ENCODE data around the gene PPCDC.
"Not testable (repeated sequence)": the region's sequence is repeated elsewhere in the genome, so short reads cannot be mapped to it uniquely, and the experiment has no call there.

DNA sequence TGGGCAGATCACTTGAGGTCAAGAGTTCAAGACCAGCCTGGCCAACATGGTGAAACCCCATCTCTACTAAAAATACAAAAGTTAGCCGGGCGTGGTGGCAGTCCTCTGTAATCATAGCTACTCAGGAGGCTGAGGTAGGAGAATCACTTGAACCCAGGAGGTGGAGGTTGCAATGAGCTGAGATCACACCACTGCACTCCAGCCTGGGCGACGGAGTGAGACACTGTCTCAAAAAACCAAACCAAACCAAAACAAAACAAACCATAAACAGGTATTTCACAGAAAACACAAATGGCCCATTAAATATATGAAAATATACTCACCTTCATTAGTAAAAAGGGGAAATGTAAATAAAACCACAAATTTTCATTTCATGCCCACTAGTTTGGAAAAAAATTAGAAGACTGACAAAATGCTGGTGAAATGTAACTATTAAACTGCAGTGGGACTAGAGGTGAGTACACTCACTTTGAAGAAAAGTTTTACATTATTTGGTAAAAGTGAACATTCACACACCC, 71.6 kb downstream of the PPCDC start:
- not testable (repeated sequence) for TF ChIP-seq SUZ12 (IDR thresholded peaks at IDR 0.05); BHLHE40 (IDR thresholded peaks at IDR 0.05; ENCODE audit: borderline replicate concordance); ARNT (IDR thresholded peaks at IDR 0.05); FOXM1 (IDR thresholded peaks at IDR 0.05; ENCODE audit: borderline replicate concordance)

Measured in HEK293T (cell line).